Astrocyte (in vitro differentiated cells and primary cell): ENCODE results near the gene C16orf82. TPM values are rescaled to one million over a fixed set of nuclear protein-coding genes. Genes with fewer than 3 reads are reported as not detected.

ENCODE experiments used
- DNase-seq: peaks from one replicate; pipeline ENCODE4 v3.0.0-alpha.2; 2010; ENCODE audit warnings: low read depth
- FAIRE-seq: peaks from 2 replicates; lab custom pipeline; 2011; peaks lifted over from hg19 to GRCh38; lab: Jason Lieb, UNC
- H2AFZ ChIP-seq: 2 replicates; pipeline ENCODE4 v1.6.0; 2012; ENCODE audit warnings: low read depth, low read length, inconsistent platforms
- H3K27ac ChIP-seq: 2 replicates; pipeline ENCODE4 v1.5.1; 2011; ENCODE audit warnings: low read depth, low read length, inconsistent platforms
- H3K27me3 ChIP-seq: 2 replicates; pipeline ENCODE4 v1.6.0; 2011; ENCODE audit warnings: low read length, inconsistent platforms; ENCODE audit not compliant: insufficient read depth
- H3K36me3 ChIP-seq: 2 replicates; pipeline ENCODE4 v1.5.1; 2011; ENCODE audit warnings: low read length, inconsistent platforms; ENCODE audit not compliant: insufficient read depth
- H3K4me1 ChIP-seq: 2 replicates; pipeline ENCODE4 v1.5.1; 2011; ENCODE audit warnings: low read length, inconsistent platforms; ENCODE audit not compliant: insufficient read depth
- H3K4me2 ChIP-seq: 2 replicates; pipeline ENCODE4 v1.6.0; 2012; ENCODE audit warnings: low read length, inconsistent platforms
- H3K4me3 ChIP-seq: 2 replicates; pipeline ENCODE4 v1.5.1; 2011; ENCODE audit warnings: low read depth, mild to moderate bottlenecking, low read length, inconsistent platforms; ENCODE audit not compliant: insufficient read depth
- H3K79me2 ChIP-seq: 2 replicates; pipeline ENCODE4 v1.6.0; 2012; ENCODE audit warnings: mild to moderate bottlenecking, low read length, inconsistent platforms; ENCODE audit not compliant: insufficient read depth
- H3K9ac ChIP-seq: 2 replicates; pipeline ENCODE4 v1.6.0; 2012; ENCODE audit warnings: mild to moderate bottlenecking, low read length, inconsistent platforms
- H3K9me3 ChIP-seq: 2 replicates; pipeline ENCODE4 v1.5.1; 2012; ENCODE audit warnings: low read depth, mild to moderate bottlenecking, low read length, inconsistent platforms; ENCODE audit not compliant: insufficient read depth
- H4K20me1 ChIP-seq: 2 replicates; pipeline ENCODE4 v1.6.0; 2012; ENCODE audit warnings: low read length, inconsistent platforms; ENCODE audit not compliant: insufficient read depth
- H3K27ac Mint-ChIP-seq: one replicate; pipeline ENCODE4 v1.8.0; 2021; ENCODE audit warnings: mild to moderate bottlenecking, mixed read lengths; ENCODE audit not compliant: unreplicated experiment
- H3K27me3 Mint-ChIP-seq: one replicate; pipeline ENCODE4 v1.8.0; 2021; ENCODE audit warnings: low read depth, mixed read lengths; ENCODE audit not compliant: unreplicated experiment
- H3K36me3 Mint-ChIP-seq: one replicate; pipeline ENCODE4 v1.8.0; 2021; ENCODE audit warnings: low read depth, mixed read lengths; ENCODE audit not compliant: unreplicated experiment
- H3K4me1 Mint-ChIP-seq: one replicate; pipeline ENCODE4 v1.8.0; 2021; ENCODE audit warnings: low read depth, mixed read lengths; ENCODE audit not compliant: unreplicated experiment
- H3K4me3 Mint-ChIP-seq: one replicate; pipeline ENCODE4 v1.8.0; 2021; ENCODE audit warnings: mild to moderate bottlenecking, moderate library complexity, mixed read lengths; ENCODE audit not compliant: unreplicated experiment
- H3K9me3 Mint-ChIP-seq: one replicate; pipeline ENCODE4 v1.8.0; 2021; ENCODE audit warnings: mild to moderate bottlenecking, mixed read lengths; ENCODE audit not compliant: unreplicated experiment
- EZH2 ChIP-seq: IDR thresholded peaks from 2 replicates; pipeline ENCODE4 v1.6.1; 2012; ENCODE audit warnings: mild to moderate bottlenecking, low read length, inconsistent platforms; ENCODE audit not compliant: insufficient read depth
- total RNA-seq: library from RNA; stranded (reverse); gene quantifications from 2 replicates; pipeline ENCODE4 v1.2.1, GENCODE V29; 2021
- TF ChIP-seq, protein P1 (sequence below): IDR thresholded peaks from 2 replicates; pipeline ENCODE4 v1.5.1; 2011; ENCODE audit warnings: low read depth, mild to moderate bottlenecking, inconsistent platforms, low read length, moderate library complexity; ENCODE audit not compliant: insufficient read depth

C16orf82 gene
- total RNA-seq, 1 donor from 2014 or later, result not detected

DNA sequence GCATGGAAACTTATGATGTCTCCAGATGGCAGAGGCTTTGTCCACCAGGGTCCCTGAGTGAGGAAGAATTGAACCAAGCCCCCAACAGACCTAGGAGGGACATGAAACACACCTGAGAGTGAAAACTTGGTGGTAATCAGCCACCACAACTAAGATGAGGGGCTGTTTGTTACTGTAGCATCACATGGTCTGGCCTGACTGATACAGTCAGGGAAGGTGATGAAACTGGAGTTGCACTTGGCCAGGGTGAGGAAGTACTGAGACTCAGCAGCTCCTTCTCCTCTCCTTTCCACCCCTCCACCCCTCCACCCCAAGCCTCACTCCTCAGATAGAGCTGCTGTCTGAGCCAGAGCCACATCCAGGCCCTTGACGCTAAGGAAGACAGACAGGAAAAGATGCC lies 37.2 kb downstream of the C16orf82 start:
- H3K27ac Mint-ChIP-seq, result no peak overlapping the region

DNA sequence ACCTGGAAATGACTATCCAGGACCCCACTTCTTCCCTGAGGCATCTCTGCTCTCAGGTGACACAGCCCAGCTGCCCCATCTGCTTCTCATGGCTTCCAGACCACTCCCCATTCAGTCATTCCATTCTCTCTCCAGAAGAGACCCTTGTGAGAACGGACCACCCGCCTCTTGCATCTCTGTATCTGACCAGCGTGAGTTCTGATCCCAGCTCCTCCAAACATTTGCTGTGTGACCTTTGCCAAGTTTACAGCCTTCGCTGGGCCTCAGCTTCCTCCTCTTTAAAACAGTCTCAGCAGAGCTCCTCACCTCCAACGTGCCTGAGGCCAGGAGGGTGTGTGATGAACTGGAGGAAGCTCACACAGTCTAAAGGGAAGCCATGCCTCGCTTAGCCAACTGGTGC lies 39.6 kb downstream of the C16orf82 start:
- TF ChIP-seq, protein P1, sequence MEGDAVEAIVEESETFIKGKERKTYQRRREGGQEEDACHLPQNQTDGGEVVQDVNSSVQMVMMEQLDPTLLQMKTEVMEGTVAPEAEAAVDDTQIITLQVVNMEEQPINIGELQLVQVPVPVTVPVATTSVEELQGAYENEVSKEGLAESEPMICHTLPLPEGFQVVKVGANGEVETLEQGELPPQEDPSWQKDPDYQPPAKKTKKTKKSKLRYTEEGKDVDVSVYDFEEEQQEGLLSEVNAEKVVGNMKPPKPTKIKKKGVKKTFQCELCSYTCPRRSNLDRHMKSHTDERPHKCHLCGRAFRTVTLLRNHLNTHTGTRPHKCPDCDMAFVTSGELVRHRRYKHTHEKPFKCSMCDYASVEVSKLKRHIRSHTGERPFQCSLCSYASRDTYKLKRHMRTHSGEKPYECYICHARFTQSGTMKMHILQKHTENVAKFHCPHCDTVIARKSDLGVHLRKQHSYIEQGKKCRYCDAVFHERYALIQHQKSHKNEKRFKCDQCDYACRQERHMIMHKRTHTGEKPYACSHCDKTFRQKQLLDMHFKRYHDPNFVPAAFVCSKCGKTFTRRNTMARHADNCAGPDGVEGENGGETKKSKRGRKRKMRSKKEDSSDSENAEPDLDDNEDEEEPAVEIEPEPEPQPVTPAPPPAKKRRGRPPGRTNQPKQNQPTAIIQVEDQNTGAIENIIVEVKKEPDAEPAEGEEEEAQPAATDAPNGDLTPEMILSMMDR, result no peak
- no peak for TF ChIP-seq EZH2
- Histone ChIP-seq H3K79me2 (no peaks in the 10 kb centered on the region), H3K36me3 (no peaks in the 10 kb centered on the region), H3K9me3 (no peaks in the 10 kb centered on the region), H3K4me3 (no peak overlapping the region), H2AFZ (no peak overlapping the region), H3K27ac (no peak overlapping the region), H3K27me3 (no peaks in the 10 kb centered on the region), H3K4me1 (no peaks in the 10 kb centered on the region), H3K9ac (no peak overlapping the region), H4K20me1 (no peaks in the 10 kb centered on the region), H3K4me2 (no peak overlapping the region)
- Mint-ChIP-seq H3K36me3 (no peaks in the 10 kb centered on the region), H3K4me1 (no peaks in the 10 kb centered on the region), H3K27ac (no peak overlapping the region), H3K27me3 (peaks cover 9% of the 10 kb centered on the region), H3K4me3 (no peak overlapping the region), H3K9me3 (peaks cover 4% of the 10 kb centered on the region)
- DNase-seq, result no peak
- FAIRE-seq, result no peak

More for the DNA sequence above, 37.2 kb downstream of the C16orf82 start:
- peaks cover 7% of the 10 kb centered on the region for H3K27me3 Mint-ChIP-seq
- no peaks in the 10 kb centered on the region for H3K36me3 Mint-ChIP-seq
- no peaks in the 10 kb centered on the region for H3K4me1 ChIP-seq
- H3K27ac ChIP-seq, result no peak overlapping the region
- TF ChIP-seq EZH2, result no peak
- TF ChIP-seq, protein P1, result no peak
- H3K4me2 ChIP-seq, result no peak overlapping the region
- H3K4me3 ChIP-seq, result no peak overlapping the region
- no peaks in the 10 kb centered on the region for H3K79me2 ChIP-seq
- no peak overlapping the region for H3K9ac ChIP-seq
- H3K4me3 Mint-ChIP-seq, result no peak overlapping the region
- no peaks in the 10 kb centered on the region for H3K36me3 ChIP-seq
- FAIRE-seq (no peak), DNase-seq (no peak)
- no peaks in the 10 kb centered on the region for H3K27me3 ChIP-seq
- H2AFZ ChIP-seq, result no peak overlapping the region
- H4K20me1 ChIP-seq, result no peaks in the 10 kb centered on the region
- H3K4me1 Mint-ChIP-seq, result no peaks in the 10 kb centered on the region
- H3K9me3 ChIP-seq, result no peaks in the 10 kb centered on the region
- peaks cover 6% of the 10 kb centered on the region for H3K9me3 Mint-ChIP-seq

DNA sequence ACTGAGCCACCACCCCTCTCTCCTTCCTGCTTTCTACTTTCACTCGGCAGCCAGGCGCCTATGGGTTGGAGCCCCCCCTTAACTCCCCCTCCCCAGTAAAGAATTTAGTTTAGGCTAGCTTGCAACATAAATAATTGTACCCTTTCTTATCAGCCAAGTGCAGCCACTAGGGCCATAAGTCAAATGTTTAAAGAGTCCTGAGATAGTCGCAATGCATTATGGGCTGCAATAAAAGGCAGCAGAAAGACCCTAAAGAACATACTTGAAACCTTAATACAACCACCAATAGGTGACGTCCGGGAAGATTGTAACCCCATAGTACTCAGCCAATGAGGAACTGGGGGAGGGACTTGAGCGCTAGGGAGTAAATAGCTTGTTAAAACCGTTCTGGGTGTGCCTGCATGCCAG lies 40.5 kb downstream of the C16orf82 start:
- no peaks in the 10 kb centered on the region for H4K20me1 ChIP-seq
- H3K9me3 ChIP-seq, result no peaks in the 10 kb centered on the region
- no peak overlapping the region for H3K27ac ChIP-seq
- H3K9ac ChIP-seq, result no peak overlapping the region
- FAIRE-seq (no peak), DNase-seq (no peak)
- no peaks in the 10 kb centered on the region for H3K79me2 ChIP-seq
- Mint-ChIP-seq H3K27me3 (peaks cover 9% of the 10 kb centered on the region), H3K27ac (no peak overlapping the region), H3K9me3 (peaks cover 4% of the 10 kb centered on the region), H3K4me1 (no peaks in the 10 kb centered on the region), H3K4me3 (no peak overlapping the region), H3K36me3 (no peaks in the 10 kb centered on the region)
- no peaks in the 10 kb centered on the region for H3K4me1 ChIP-seq
- no peak overlapping the region for H3K4me2 ChIP-seq
- no peaks in the 10 kb centered on the region for H3K27me3 ChIP-seq
- no peaks in the 10 kb centered on the region for H3K36me3 ChIP-seq
- H2AFZ ChIP-seq, result no peak overlapping the region
- TF ChIP-seq, protein P1, result no peak
- TF ChIP-seq EZH2, result no peak
- H3K4me3 ChIP-seq, result no peak overlapping the region
